ENCODE measurements around the gene TTPAL.

Gene TTPAL

DNA sequence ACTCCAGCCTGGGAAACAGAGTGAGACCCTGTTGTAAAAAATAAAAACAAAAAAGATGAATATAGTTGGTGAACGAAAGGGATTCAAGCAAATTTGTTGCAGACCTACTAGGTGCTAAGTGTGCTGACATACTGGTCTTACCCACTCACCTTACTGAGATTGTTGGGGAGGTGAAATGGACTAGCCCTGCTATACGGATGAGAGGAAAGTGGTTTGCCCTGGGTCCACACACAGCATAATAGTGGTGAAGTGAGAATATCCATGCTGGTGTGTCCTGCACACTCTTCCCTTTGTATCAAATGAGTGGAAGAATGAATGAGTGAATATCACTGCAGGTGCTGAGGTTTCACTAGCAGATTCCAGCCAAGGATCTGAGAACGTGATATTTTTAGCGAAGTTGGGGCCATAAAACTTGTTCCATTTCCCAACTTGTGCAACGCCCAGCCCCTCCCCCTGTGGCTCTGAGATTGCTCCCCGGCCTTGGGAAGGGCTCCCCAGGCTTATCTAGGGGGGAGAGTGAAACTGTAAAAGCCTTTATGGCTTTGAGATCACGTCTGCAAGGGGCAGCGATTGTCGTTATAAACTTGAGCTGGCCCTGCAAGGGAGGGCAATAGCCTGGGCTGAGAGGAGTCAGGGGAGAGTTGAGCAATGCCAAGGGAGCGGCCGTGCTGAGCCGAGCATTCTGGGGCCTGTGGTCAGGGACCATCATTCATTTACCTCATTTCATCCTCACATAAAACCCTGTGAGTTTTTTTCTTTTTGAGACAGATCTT, 33.2 kb upstream of the TTPAL start:
- DNase-seq (ENCODE audit: low spot score) = no peak

DNA sequence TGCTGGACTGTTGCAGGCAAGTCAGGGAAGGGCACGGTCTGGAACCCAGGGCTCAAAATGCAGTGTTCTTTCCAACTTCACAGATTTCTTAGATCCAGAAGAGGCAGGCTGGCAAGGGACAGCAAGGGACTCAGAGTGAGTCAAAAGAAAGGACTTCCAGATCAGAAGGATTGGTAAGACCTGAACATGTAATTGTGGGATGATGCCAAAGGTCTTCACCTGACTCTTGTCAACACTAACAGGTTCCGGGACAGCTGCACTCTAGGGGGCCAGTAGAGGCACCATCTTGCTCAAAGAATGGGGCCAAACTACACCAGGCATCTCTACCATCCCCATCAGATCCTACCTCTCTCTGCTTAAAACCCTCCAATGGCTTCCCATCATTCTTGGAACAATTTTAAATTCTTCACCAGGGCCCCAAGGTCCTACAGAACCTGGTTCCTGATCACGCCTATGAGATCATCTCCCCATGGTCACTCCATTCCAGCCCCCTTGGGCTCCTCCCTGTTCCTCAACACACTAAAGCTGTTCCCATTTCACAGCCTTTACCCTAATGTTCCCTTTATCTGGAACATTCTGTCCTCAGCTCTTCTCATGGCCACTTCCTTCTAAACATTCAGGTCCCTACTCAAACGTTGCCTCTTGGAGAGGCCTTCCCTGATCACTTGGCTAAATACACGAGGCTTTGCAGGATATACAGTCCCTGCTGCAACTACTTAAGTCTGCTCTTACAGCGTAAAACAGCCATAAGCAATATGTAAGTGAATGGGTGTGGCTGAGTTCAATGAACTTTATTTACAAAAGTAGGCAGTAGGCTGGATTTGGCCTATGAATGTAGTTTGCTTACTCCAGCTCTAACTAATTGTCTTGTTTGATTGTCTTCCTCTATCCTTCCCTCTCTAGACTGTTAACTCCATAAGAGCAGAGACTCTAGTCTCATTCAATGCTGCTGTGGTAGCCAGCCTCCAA, 29.6 kb upstream of the TTPAL start:
- no peak for DNase-seq (ENCODE audit: low spot score)

DNA sequence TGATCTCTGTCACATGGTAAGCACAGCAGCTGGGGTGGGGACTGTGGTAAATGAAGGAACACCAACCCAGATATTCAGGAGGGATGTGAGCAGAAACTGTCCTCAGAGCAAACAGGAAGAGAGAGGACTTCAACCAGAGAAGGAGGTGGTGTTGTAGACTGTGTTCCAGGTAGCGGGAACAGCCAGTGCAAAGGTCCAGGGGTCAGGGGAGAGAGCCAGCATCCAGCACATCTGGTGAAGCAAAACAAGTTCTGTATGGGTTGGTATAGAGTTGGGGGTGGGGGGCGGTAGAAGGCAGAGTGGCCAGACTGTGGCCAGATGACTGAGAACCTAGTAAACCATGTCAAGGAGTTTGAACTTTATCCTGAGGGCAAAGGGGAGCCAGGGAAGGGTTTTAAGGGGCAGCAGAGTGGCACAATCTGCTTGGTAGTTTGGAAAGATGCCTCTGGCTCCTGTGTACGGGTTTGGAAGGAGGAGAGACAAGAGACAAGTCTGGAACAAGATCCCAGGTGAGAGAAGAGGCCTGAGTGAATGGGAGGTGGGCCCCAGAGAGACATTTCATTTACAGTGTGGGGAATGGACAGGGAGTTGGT, 27.8 kb upstream of the TTPAL start:
- no peak for DNase-seq (ENCODE audit: low spot score)

DNA sequence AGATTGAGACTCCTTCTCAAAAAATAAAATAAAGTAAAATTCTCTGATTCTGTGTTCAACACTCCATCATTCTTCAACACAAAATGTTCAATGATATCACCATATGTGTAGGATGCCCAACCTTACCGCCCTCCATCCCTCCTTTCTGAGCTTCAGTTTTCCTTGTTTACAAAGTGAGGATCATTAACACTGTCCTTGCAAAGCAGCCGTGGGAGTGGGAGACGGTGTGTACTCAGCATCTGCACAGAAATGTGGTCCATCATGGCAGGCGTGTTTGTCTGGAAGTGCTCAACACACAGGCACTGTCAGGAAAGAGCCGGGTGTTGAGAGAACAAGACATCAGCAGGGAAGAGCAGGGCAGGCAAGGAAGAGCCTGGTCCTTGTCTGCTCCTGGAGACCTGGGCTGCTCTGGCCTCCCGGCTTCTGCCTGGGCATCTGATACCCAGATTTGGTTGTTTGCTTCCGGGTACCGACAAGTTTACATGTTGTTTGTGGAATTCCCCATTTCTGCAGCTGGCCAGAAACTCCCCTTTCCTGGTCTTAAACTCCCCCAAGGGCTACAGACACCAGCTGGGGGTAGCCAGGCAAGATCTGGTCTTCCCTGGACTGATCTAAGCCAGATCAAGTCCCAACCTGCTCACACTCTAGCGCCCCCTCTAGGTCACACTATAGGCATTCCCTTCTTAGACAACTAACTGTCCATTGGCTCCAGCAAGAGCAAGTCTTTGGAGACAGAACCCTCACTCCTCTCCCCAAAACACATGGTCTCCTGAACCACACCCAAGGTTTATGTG, 26.7 kb upstream of the TTPAL start:
- DNase-seq (ENCODE audit: low spot score) = peak; percentile 46

DNA sequence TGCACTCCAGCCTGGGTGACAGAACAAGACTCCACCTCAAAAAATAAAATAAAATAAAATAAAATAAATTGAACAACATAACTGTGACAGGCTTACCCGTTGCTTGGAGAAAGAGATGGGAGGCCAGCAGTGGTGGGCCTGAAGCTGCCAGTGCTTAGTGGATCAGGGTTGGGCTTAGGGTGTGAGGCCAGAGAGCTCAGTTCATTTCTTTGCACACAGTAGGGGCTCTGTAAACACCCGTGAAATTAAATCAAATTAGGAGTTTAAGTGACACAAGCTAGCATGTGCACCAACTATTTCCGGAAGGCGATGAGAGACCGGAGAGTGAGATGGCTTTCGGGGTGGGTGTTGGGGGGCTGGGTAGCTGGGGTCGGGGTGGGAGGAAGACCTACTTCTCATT, 25.8 kb upstream of the TTPAL start:
- DNase-seq (ENCODE audit: low spot score) = no peak

DNA sequence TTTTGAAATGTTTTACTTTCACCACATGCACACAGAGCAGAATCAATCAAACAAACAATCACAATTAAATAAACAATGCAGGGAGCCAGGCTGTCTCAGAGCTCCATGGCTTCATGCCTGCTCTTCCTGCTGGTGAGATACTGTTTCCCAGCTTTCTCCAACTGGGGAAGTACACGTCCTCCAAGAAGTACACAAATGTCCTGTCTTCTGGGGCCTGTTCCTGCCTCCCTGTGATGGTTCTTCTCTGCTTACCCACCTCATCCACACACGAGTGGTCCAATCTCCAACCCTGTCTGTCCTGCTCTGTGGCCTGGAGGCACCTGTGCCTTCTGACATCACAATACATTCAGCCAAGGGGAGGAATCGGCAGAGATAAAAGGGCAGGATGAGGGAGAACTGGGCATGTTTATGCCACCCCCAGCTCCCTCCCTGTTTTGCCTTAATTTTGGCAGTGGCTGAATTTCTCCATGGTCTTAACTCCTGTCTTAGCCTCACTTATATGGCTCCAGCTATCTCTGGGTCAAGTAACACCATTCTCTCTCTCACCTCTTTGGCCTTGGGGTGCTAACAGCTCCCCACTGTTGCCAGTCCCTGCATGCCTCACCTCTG, 25.3 kb upstream of the TTPAL start:
- no peak for DNase-seq (ENCODE audit: low spot score)

DNA sequence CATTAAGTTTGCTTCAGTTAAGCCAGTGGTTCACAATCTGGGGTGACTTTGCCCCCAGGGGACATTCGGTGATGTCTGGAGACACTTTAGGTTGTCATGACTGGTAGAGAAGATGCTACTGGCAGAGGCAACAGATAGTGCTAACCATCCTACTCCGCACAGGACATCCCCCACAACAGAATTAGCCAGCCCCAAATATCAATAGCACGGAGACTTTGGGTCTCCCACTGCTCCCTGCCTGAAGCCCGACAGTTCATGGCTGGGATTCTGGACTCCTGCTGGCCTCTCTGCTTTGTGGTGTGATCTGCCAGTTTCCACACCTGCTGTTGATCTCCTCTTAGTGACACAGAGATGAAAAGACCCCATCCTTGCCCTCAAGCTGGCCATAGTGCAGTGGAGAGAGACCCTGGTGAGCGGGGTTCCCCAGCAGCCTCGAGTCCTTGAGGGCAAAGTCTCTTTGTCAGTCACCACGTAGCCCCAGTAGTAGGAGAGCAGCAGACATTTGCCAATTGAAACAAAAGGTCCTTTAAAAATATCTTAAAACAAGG, 24.7 kb upstream of the TTPAL start:
- DNase-seq (ENCODE audit: low spot score) = no peak

DNA sequence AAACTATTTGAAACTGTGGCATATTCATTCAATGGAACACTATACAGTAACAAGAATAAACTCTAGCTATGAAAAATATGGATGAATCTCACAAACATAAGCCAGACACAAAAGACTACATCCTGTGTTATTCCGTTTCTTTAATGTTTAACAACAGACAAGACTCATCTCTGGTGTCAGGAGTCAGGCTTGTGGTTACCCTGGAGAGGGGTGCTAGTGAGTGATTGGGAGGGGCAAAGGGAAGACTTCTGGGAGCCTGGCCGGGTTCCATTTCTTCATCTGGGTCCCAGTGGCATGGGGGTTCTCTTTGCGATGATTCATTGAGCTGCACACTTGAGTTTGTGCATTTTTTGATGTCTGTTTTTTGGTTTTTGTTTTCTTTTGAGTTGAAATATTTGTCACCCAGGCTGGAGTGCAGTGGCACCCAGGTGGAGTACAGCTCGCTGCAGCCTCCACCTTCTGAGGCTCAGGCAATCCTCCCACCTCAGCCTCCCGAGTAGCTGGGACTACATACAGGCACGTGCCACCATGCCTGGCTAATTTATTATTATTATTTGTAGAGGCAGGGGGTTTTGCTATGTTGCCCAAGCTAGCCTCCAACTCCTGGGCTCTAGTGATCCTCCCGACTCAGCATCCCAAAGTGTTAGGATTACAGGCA, 21.2 kb upstream of the TTPAL start:
- no peak for DNase-seq (ENCODE audit: low spot score)

DNA sequence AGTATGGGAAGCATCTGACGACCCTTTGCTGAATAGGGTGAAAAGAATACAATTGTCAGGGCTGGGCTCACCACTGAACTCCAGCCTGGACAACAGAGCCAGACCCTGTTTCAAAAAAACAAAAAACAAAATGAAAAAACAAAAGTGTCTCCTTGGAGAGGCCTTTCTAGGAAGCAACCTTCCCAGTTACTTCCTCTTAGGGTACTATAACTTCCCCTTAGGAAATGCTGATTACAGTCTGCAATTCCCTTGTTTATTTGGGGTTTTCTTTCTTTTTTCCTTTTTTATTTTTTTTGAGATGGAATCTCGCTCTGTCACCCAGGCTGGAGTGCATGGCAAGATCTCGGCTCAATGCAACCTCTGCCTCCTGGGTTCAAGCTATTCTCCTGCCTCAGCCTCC, 20.5 kb upstream of the TTPAL start:
- no peak for DNase-seq (ENCODE audit: low spot score)

DNA sequence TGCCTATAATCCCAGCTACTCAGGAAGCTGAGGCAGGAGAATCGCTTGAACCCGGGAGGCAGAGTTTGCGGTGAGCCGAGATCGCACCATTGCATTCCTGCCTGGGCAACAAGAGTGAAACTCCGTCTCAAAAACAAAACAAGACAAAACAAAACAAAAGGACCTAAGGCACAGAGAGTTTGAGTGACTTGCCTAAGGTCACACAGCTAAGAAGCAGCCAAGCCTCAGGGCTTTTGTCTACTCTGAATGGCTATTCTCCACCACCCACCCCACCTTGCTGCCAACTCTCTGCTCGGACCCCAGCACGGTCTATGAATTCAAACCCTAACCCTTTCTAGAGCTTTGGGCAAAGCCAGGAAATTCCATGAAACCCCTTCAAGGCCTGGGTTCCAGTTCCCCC, 19.1 kb upstream of the TTPAL start:
- DNase-seq (ENCODE audit: low spot score) = no peak

DNA sequence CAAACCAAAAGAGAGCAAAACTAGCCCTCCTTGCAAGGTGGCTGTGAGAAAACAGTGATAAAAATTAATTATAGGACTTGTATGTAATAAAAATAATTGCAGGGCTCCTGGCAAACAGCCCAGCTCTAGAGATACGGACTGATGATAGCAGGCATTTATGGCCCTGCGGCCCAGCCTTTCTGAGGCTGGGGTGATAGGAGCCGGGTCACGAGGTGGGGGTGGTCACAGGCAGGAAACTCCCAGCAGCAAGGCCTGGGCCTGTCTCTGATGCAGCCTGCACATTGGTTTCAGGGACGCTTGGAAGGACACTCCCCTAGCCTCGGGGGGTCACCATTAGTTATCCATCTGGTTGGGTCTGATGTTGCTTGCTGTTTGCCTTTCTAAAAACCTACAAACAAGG, 18.7 kb upstream of the TTPAL start:
- DNase-seq (ENCODE audit: low spot score) = no peak

DNA sequence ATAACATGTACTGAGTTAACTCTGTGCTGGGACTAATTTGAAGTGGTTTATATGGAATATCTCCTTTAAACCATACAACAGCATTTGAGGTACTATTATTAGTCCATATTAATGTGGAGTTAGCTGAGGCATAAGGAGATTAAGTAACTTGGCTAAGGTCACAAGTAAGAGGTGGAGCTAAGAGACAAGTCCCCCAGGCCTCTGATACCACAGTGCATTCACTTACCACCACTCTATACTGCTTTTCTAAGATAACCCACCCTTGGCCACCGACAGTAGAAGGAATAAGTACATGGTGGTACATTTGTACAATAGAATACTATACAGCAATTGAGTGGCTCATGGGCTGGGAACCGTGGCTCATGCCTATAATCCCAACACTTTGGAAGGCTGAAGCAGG, 16.4 kb upstream of the TTPAL start:
- DNase-seq (ENCODE audit: low spot score) = no peak

DNA sequence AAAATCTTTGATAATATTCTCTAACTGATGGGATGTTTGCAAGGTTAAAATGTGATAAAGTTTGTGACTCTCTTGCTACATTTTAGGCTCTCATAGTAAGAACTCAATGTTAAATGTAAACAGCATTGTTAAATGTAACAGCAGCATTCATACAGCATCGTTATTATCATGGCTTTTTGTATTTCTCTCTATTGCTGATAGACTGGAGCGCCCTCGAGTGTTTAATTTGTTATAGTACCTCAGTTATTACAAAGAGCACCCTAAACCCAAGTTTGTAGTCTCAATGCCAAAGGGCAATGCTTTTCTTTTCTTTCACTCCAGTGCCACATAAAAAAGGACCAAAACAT, 14.9 kb upstream of the TTPAL start:
- peak; percentile 71 for DNase-seq (ENCODE audit: low spot score)

DNA sequence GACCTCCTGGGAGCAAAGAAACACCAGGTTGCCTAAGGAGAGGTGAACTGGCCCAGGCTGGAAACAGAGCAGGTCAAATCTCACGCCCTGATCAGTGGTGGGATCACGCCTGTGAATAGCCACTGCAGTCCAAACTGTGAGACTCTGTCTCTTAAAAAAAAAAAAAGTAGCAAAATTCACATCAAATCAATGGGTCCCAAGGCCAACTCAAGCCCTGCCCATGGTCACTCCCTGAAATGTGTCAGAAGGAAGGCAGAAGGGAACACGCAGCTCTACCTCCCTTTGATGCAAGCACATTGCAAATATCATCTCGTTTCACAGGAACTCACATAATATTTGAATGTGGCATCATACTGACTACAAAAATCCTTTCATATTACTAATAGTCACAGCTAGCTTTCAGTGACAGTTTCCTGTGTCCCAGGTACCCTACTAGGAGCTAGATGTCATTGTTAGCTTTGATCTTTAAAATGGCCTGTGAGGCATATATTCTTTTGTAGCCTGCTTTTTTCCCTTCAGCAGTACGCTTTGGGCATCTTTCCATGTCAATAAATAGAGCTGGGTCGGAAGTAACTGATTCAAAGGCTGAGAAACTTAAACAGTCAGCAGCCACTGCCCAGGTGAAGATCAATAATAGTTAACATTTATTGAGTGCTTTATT, 14.4 kb upstream of the TTPAL start:
- DNase-seq (ENCODE audit: low spot score) = no peak

DNA sequence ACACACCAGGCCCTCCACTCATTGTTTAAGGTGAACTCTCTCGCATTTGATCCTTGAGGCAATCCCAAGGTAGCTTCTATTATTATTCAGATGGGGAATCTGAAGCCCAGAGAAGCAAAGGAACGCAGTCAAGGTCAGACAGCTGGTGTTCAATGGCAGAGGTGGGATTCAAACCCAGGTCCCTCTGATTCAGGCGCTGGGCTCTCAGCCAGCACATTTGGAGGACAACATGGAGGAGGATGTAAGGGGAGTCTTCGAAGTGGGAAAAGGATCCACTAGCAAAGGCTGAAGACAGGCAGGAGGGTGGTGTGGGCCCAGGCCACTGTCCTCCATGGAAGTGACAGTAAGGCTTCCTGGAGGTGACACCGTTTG, 13.9 kb upstream of the TTPAL start:
- no peak for DNase-seq (ENCODE audit: low spot score)

DNA sequence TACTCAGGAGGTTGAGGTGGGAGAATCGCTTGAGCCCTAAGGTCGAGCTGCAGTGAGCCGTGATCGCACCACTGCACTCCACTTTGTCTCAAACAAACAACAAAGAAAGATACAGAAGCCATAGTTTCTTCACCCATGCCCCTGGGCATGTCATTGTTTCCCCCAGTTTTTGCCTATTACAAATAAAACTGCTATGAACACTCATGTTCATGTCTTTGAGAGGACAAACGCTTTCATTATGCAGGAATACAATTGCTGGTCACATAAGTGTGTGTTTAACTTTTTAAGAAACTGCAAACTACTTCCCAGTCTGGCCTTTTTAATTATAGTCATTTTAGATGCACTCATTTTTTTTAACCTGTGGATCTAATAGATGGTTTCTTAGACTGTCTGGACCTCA, 12.2 kb upstream of the TTPAL start:
- DNase-seq (ENCODE audit: low spot score) = no peak

DNA sequence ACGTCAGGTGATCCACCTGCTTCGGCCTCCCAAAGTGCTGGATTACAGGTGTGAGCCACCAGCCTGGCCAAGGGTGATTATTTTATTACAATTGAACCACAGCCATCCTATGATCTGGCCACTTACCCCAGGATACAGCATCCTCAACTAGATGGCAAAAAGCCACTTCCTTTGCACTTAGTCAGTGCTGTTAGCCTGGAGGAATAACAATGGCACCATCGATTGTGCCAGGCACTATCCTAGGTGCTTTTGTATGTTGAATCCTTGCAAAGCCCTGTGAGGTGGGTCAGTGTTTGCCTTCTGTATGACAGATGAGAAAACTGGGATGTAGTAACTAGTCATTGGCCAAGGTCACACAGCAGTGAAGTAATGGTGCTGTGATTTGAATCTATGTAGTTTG, 11.2 kb upstream of the TTPAL start:
- no peak for DNase-seq (ENCODE audit: low spot score)

DNA sequence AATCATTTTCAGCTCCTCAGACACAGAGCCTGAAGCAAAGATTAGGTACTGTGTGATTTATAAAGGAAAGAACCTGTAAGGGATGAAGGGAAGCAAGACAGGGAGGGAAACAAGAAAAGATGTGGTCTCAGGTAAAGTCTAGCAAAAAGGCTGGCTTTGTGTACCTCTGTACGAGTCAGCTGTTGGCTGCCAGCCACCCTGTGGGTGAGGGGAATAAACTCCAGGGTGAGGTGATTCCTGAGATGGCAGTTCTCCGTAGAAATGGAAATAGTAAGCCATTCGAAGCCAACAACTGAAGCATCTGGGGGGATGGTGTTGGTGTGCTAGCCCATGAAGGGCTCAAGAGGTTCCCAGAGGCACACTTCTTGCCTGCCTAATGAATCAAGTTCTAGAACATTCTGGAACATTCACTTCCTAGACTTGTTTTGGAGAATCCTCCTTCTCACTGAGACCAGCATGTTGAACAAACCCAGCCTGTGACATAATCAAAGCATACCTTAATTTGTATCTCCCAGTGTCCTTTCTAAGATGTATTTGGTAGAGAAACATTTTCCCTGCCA, 10.6 kb upstream of the TTPAL start:
- no peak for DNase-seq (ENCODE audit: low spot score)

DNA sequence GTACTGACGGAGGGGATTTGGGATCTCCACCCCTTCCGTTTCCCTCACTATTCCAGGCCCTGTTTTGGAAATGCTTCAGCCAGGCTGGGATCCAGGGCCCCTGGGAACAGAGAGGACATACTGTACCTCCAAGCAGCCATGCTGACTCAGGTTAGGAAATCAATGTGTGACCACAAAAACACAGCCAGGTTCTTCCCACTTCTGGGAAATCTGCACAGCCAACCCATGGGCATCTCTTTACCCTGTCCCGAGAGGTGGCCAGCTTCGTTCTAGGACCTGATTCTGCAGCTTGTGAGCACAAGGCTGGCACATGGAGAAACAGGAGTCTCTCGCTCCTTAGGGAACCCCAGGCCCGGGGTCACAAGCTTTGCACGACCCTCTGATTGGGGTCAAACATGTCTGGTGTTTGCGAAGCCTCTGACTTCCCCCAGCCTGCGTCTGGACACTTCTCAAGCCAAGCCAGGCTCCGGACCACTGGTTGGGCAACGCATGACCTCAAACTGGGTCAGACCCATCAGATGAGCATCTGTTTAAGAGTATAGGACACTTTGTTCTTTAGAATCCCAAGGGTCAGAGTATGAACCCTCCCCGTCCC, 8.3 kb upstream of the TTPAL start:
- no peak for DNase-seq (ENCODE audit: low spot score)

Measured in NAMALWA (cell line).